Endothelial cell of hepatic sinusoid (primary cell): Measurements from ENCODE around the gene POLR2M.

Experiments used
- in situ Hi-C: cut with HindIII; loops from 2 replicates; pipeline ENCODE4 v1.10.0; 2017; ENCODE audit warnings: low sequenced_read_pairs

The POLR2M gene

GRCh38 chr15:57691082-57691481 is 15.4 kb upstream of the POLR2M start:
- in situ Hi-C loops = no loop called here

- in situ Hi-C loops = no loop called here
Measured at GRCh38 chr15:57692709-57693108, 13.8 kb upstream of the POLR2M start.

- in situ Hi-C loops = no loop called here
Measured at GRCh38 chr15:57694279-57694678, 12.2 kb upstream of the POLR2M start.

GRCh38 chr15:57696146-57696545 is 10.4 kb upstream of the POLR2M start:
- in situ Hi-C loops = no loop called here

- in situ Hi-C loops = no loop called here
Measured at GRCh38 chr15:57697588-57697987, 8.9 kb upstream of the POLR2M start.

GRCh38 chr15:57698243-57698642 is 8.3 kb upstream of the POLR2M start:
- in situ Hi-C loops = no loop called here

- in situ Hi-C loops = no loop called here
Measured at GRCh38 chr15:57698991-57699390, 7.5 kb upstream of the POLR2M start.

GRCh38 chr15:57703387-57703786 is 3.1 kb upstream of the POLR2M start:
- in situ Hi-C loops = no loop called here

GRCh38 chr15:57704441-57704840 is 2.1 kb upstream of the POLR2M start:
- in situ Hi-C loops = no loop called here

GRCh38 chr15:57705746-57706404 is 639 bp upstream of the POLR2M start:
- in situ Hi-C loops = no loop called here

GRCh38 chr15:57708047-57708446 is 1.5 kb downstream of the POLR2M start:
- in situ Hi-C loops = no loop called here

GRCh38 chr15:57718309-57718708 is 11.8 kb downstream of the POLR2M start:
- in situ Hi-C loops = no loop called here

GRCh38 chr15:57720867-57721266 is 14.4 kb downstream of the POLR2M start:
- in situ Hi-C loops = no loop called here

- in situ Hi-C loops = no loop called here
Measured at GRCh38 chr15:57726411-57726810, 19.9 kb downstream of the POLR2M start.

GRCh38 chr15:57727031-57727430 is 20.5 kb downstream of the POLR2M start:
- in situ Hi-C loops = no loop called here

GRCh38 chr15:57728436-57728835 is 21.9 kb downstream of the POLR2M start:
- in situ Hi-C loops = no loop called here

- in situ Hi-C loops = no loop called here
Measured at GRCh38 chr15:57730876-57731275, 24.4 kb downstream of the POLR2M start.

GRCh38 chr15:57731530-57732103 is 25.1 kb downstream of the POLR2M start:
- in situ Hi-C loops = no loop called here

GRCh38 chr15:57732526-57733331 is 26.2 kb downstream of the POLR2M start:
- in situ Hi-C loops = no loop called here

- in situ Hi-C loops = no loop called here
Measured at GRCh38 chr15:57734860-57735259, 28.3 kb downstream of the POLR2M start.

- in situ Hi-C loops = no loop called here
Measured at GRCh38 chr15:57735431-57735830, 28.9 kb downstream of the POLR2M start.

- in situ Hi-C loops = no loop called here
Measured at GRCh38 chr15:57735891-57736290, 29.4 kb downstream of the POLR2M start.
